ENCODE data around the gene ADH1C.

DNA sequence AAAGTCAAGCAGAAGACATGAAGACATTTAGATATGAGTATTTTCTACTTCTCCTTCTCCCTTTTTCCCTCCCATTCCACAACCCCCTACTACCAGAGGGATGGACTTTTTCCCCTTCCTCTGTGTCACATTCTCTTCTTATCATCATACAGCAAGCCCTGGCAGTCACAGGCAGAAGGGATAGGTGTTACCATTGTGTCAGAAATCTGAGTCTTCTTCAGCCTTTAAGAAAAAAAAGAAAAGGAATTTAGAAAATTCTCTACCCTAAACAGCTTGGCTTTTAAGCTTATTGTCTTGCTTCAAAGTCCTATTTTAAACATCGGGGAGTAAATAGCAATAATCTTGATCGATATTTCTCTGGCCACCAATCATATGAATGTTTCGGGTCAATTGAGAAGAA lies 30.9 kb upstream of the ADH1C start:
- TF ChIP-seq CTCF (IDR thresholded peaks at IDR 0.05 in 8 of 11, conservative IDR thresholded peaks at IDR 0.05 in 3 of 11): no peak
- no peak for TF ChIP-seq POLR2AphosphoS5 (IDR thresholded peaks at IDR 0.05)

Data from spleen (tissue), 7 donors.